ENCODE results near the gene LDLRAP1.

Gene LDLRAP1

DNA sequence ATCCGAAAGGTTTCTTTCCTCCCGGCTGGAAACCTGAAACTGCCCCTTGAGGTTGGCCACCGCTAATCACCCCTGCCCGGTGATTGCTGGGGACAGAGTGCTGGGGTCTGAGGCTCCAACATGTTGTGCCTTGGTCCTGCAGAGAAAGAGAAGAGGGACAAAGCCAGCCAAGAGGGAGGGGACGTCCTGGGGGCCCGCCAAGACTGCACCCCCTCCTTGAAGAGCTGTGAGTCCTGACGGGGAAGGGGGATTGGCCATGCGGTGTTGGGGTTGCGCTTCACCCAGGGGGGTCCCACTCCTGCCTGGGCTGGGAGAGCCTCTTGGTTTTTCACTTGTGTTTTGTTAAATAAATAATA, 19.5 kb downstream of the LDLRAP1 start:
- DNase-seq (ENCODE audit: low read depth in 2 of 2), result no peak

DNA sequence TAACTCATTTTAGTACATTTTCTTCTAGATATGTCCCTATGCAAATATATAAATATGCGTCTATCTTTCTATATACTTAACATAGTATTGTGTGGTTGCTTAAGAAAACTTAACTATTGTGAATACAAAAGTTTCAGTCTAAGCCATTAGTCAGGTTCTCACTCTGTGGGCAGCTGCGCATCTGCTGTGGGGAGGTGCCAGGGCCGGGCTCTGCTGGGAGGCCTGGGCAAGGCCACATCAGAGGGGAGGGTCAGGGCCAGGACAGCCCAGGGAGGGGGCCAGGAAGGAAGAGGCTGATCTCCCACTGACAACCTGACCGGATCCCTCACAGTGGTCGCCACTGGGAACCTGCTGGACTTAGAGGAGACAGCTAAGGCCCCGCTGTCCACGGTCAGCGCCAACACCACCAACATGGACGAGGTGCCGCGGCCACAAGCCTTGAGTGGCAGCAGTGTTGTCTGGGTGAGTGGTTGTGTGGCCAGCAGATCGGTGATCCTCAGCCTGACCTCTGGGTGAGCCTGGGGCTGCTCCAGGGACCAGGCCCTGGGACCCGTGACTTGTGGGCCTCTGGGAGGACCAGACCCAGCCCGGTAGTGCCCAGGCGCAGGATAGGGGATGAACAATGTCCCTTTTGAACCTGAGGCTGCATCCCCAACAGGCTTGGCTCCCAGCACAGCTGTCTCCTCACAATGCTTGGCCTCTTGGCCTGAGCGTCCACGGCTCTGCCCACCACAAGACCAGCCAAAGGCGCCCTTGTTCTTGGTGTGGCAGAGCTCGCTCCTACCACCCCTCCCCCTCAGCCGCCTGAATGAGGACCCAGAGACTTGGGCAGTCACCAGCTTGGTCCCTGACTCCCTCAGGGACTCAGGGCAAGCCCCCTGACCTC, 20.2 kb downstream of the LDLRAP1 start:
- no peak for DNase-seq (ENCODE audit: low read depth in 2 of 2)

DNA sequence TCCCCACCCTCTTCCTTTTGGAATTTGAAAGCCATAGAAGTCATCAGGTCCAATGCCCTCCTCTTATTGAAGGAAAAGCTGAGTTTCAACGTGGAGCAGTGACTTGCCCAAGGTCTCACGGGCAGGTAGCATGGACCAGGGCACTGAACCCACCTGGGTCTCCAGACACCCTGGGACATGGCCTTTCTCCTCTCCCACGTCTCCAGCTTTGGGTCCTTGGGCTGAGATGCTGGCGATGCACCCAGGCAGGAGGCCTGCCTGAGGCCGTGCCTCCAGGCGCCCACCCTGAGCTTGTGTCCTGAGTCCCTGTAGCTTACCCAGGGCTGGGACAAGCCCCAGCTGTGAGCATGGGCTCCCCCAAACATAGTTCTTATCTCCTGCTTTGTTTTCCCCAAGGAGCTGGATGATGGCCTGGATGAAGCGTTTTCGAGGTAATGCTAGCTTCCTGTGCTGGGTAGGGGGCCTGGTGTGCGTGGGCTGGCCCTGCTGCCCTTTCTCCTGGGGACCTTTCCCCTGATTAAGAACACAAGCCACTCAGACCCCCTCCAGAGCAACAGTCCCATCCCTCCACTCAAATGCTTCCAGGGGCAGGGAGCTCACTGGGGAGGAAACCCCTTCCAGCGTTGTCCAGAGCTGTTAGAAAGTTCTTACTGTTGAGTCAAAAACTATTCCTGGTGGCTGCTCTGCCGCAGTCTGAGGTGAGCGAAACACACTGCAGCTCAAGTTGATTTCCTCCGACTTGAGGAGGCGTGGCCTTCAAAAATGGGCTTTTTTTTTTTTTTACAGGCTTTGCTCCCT, 21.6 kb downstream of the LDLRAP1 start:
- no peak for DNase-seq (ENCODE audit: low read depth in 2 of 2)

DNA sequence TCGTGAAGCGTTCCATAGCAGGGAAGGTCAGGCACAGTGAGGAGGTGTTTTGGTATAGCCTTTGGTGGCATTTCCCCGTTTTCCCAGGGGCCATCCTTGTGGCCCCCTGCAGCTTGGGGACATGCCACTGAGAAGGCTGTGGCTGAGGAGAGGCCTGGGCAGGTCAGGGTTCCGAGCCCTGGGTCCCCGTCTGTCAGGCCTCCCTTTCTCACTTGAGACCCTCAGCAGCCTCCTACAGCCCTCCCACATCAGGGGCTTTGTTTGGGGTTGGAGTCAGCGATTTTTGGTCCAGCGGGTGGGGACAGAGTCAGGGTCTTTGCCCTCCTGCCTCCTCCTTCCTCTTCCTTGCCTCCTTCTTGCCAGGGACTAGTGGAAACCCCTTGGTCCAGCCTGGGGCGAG, 22.2 kb downstream of the LDLRAP1 start:
- no peak for DNase-seq (ENCODE audit: low read depth in 2 of 2)

- DNase-seq (ENCODE audit: low read depth in 2 of 2), result no peak
Observed at GRCh38 chr1:25566176-25566729, 22.8 kb downstream of the LDLRAP1 start.

GRCh38 chr1:25566730-25567341, 23.4 kb downstream of the LDLRAP1 start:
- DNase-seq (ENCODE audit: low read depth in 2 of 2), result no peak

GRCh38 chr1:25567710-25568089, 24.3 kb downstream of the LDLRAP1 start:
- no peak for DNase-seq (ENCODE audit: low read depth in 2 of 2)

- DNase-seq (ENCODE audit: low read depth in 2 of 2), result no peak
Observed at GRCh38 chr1:25568090-25568833, 24.9 kb downstream of the LDLRAP1 start.

DNA sequence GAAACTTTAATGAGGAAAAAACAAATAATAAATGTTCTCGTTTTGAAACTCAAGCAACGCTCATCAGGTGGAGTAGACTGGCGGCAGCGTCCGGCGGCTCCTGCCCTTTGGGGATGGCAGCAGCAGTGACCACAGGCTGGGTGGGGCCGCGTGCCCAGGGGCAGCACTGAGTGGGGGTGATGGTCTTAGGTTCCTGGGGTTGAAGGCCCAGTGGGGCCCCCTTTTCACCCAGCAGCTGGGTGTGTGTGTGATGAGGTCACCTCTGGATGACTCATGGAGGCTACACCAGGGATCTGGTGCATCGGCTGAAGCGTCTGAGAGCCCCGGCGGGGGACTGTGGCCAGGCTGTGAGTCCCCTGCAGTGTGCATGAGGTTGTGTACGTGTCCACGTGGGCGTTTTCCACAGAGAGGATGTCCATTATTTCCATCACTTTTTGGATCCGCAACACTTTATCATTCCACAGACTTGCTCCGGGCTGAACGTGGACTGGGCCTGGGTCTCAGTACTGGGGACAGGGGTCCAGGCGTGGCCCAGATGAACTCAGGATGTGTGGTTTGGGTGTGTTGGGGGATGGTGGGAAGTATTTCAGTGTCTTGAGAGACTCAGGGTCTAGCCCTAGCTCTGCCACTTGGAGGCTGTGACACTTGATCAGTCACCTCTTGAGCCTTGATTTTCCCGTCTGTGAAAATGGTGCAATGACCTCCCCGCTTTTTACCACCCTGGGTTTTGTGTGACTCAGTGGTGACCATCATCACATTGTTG, 25.6 kb downstream of the LDLRAP1 start:
- no peak for DNase-seq (ENCODE audit: low read depth in 2 of 2)

DNA sequence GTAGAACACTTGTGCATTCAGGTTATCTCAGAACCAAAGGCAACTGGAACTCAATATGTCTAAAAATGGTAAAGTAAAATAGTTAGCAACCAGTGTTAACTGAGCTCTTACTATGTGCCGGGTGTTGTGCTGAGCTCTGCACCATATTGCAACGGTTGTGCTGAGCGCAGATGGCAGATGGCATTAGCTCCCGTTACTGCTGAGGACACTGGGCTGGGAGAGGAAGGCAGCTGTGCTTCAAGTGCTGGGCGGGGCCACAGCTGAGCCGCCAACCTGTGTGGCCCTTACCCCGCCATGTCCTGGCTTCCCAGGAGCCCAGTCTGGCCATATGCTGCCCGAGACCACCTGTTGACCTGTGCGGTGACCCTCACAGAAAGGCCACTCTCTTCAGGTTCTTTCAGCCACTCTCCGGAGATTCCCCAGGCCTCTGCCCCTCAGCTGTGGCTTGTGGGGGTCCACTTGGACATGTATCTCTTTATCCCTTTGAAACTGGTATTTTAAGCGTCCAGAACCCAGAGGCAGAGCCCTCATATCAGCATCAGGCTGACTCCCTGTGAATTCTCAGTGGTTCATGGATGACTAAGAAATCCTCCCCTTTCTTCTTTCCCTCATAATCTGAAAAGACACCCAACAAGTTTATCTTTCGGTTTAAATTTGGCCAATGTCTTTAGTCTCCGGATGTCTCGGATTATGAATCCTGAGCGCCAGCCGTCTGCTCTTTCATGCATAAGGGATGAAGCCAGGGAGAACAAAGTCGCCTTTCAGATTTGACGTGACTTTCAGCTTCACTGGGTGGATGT, 26.4 kb downstream of the LDLRAP1 start:
- no peak for DNase-seq (ENCODE audit: low read depth in 2 of 2)

- DNase-seq (ENCODE audit: low read depth in 2 of 2), result no peak
Observed at GRCh38 chr1:25570798-25571521, 27.6 kb downstream of the LDLRAP1 start.

- no peak for DNase-seq (ENCODE audit: low read depth in 2 of 2)
Observed at GRCh38 chr1:25571522-25571970, 28.1 kb downstream of the LDLRAP1 start.

DNA sequence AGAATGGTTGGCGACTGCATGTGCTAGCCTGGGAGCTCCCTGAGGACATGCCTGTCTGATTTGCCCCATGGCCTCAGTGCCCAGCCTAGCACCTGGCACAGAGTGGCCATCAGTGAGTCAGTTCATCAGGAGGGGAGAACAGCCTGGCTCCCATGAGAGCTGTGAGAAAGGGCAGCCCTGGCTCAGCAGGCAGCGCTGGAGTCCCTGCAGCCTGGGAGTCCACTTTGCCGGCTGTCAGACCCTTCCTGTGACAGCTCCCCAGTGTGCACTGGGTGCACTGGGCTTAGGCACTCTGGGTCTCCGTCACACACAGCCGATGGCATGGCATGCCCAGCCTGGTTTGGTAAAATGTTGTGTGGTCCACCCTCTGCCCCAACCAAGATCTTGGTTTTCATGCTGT, 28.7 kb downstream of the LDLRAP1 start:
- no peak for DNase-seq (ENCODE audit: low read depth in 2 of 2)

GRCh38 chr1:25572708-25573590, 29.5 kb downstream of the LDLRAP1 start:
- no peak for DNase-seq (ENCODE audit: low read depth in 2 of 2)

DNA sequence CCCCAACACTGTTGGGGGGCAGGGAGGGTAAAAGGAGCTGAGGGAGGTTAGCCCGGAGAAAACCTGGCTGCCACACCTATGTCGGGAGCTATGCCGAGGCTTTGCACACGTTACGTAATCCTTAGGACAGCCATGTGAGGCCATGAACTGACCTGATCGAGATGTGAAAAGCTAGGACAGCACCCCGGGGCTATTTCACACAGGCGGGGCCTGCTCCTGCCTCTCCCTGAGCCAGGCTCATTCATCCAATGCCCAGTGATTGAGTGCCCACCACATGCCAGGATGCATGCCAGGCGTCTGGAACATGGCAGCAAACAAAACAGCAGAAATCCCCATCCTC, 30.2 kb downstream of the LDLRAP1 start:
- no peak for DNase-seq (ENCODE audit: low read depth in 2 of 2)

GRCh38 chr1:25573961-25574360, 30.6 kb downstream of the LDLRAP1 start:
- no peak for DNase-seq (ENCODE audit: low read depth in 2 of 2)

- DNase-seq (ENCODE audit: low read depth in 2 of 2), result no peak
Observed at GRCh38 chr1:25575191-25575590, 31.8 kb downstream of the LDLRAP1 start.

GRCh38 chr1:25576459-25577133, 33.2 kb downstream of the LDLRAP1 start:
- no peak for DNase-seq (ENCODE audit: low read depth in 2 of 2)

All from stimulated activated CD8-positive, alpha-beta memory T cell treated with anti-CD3 and anti-CD28 coated beads, Interleukin-15, amount 100 ng/mL, for 4 hours (primary cell).